HG03103 (cell line): ENCODE results near the gene STH.

Experiments
- ATAC-seq: cut with Tn5 transposase; IDR thresholded peaks from one replicate; pipeline ENCODE4 v1.9.1; 2021; ENCODE audit warnings: low read depth; ENCODE audit not compliant: unreplicated experiment

The STH gene

GRCh38 chr17:46025060-46025459 is 26.0 kb downstream of the STH start:
- no peak for ATAC-seq

DNA sequence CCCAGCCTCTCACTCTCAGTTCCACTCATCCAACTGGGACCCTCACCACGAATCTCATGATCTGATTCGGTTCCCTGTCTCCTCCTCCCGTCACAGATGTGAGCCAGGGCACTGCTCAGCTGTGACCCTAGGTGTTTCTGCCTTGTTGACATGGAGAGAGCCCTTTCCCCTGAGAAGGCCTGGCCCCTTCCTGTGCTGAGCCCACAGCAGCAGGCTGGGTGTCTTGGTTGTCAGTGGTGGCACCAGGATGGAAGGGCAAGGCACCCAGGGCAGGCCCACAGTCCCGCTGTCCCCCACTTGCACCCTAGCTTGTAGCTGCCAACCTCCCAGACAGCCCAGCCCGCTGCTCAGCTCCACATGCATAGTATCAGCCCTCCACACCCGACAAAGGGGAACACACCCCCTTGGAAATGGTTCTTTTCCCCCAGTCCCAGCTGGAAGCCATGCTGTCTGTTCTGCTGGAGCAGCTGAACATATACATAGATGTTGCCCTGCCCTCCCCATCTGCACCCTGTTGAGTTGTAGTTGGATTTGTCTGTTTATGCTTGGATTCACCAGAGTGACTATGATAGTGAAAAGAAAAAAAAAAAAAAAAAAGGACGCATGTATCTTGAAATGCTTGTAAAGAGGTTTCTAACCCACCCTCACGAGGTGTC is 26.6 kb downstream of the STH start:
- ATAC-seq: no peak

DNA sequence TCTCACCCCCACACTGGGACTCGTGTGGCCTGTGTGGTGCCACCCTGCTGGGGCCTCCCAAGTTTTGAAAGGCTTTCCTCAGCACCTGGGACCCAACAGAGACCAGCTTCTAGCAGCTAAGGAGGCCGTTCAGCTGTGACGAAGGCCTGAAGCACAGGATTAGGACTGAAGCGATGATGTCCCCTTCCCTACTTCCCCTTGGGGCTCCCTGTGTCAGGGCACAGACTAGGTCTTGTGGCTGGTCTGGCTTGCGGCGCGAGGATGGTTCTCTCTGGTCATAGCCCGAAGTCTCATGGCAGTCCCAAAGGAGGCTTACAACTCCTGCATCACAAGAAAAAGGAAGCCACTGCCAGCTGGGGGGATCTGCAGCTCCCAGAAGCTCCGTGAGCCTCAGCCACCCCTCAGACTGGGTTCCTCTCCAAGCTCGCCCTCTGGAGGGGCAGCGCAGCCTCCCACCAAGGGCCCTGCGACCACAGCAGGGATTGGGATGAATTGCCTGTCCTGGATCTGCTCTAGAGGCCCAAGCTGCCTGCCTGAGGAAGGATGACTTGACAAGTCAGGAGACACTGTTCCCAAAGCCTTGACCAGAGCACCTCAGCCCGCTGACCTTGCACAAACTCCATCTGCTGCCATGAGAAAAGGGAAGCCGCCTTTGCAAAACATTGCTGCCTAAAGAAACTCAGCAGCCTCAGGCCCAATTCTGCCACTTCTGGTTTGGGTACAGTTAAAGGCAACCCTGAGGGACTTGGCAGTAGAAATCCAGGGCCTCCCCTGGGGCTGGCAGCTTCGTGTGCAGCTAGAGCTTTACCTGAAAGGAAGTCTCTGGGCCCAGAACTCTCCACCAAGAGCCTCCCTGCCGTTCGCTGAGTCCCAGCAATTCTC is 27.4 kb downstream of the STH start:
- no peak for ATAC-seq

DNA sequence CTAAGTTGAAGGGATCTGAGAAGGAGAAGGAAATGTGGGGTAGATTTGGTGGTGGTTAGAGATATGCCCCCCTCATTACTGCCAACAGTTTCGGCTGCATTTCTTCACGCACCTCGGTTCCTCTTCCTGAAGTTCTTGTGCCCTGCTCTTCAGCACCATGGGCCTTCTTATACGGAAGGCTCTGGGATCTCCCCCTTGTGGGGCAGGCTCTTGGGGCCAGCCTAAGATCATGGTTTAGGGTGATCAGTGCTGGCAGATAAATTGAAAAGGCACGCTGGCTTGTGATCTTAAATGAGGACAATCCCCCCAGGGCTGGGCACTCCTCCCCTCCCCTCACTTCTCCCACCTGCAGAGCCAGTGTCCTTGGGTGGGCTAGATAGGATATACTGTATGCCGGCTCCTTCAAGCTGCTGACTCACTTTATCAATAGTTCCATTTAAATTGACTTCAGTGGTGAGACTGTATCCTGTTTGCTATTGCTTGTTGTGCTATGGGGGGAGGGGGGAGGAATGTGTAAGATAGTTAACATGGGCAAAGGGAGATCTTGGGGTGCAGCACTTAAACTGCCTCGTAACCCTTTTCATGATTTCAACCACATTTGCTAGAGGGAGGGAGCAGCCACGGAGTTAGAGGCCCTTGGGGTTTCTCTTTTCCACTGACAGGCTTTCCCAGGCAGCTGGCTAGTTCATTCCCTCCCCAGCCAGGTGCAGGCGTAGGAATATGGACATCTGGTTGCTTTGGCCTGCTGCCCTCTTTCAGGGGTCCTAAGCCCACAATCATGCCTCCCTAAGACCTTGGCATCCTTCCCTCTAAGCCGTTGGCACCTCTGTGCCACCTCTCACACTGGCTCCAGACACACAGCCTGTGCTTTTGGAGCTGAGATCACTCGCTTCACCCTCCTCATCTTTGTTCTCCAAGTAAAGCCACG is 28.3 kb downstream of the STH start:
- ATAC-seq: no peak

GRCh38 chr17:46027976-46028325 is 28.9 kb downstream of the STH start:
- no peak for ATAC-seq

GRCh38 chr17:46028374-46028773 is 29.3 kb downstream of the STH start:
- no peak for ATAC-seq

- ATAC-seq: no peak
These were observed 30.0 kb downstream of the STH start for GRCh38 chr17:46028981-46029565.

DNA sequence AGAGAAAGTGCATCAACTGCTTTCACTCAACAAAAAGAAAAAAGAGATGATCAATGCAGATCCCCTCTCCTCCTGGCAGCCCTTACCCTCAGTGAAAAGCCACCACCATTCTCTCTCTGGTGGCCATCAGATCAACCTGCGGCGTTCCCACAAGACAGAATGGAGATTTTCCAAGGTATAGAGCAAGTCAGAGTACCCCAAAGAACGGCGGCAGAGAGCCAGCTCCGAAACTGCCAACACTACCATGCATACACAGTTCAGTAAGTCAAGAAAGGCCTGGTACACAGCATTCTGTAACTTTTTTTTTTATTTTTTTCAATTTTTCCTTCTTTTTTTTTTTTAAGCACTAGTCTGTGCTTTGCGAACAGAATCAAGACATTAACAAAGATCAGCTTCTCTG is 30.6 kb downstream of the STH start:
- no peak for ATAC-seq

DNA sequence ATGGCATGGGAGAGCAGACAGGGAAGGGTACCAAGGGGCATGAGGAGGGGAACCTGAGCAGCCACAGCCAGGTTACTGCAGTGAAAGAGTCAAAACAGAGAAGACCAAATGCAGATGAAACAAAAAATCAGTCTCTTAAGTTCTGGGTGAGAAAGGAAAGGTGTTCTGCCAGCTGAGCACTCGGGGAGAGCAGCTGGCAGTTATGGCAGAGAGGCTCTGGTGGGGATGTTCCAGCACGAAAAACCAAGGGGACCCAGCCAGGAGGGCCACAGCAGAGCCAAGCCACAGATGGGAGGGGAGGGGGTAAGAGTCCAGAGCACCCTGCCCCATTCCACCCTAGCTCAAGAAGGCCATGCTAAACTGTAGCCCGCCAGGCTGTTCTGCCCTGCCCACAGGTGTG is 31.7 kb downstream of the STH start:
- no peak for ATAC-seq

DNA sequence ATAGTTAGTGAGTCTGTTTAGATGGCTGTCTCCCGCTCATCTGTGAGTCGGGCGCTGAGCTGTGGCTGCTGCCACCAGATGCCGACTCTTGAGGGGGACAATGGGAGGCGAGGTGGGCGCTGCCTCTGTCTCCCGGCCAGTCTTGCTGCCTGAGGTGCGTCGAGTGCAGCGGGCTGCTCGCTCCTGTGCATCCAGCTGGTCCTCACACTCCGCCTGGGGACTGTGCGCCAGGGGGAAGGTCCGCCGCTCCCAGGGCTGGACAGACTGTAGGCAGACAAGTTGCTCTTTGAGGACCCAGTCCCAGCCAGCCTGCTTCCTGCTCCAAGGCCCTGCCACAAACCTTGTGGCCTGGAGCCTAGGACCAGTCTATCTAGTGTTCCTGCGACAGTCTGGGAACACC is 32.4 kb downstream of the STH start:
- no peak for ATAC-seq

- no peak for ATAC-seq
These were observed 32.9 kb downstream of the STH start for GRCh38 chr17:46031920-46032319.

DNA sequence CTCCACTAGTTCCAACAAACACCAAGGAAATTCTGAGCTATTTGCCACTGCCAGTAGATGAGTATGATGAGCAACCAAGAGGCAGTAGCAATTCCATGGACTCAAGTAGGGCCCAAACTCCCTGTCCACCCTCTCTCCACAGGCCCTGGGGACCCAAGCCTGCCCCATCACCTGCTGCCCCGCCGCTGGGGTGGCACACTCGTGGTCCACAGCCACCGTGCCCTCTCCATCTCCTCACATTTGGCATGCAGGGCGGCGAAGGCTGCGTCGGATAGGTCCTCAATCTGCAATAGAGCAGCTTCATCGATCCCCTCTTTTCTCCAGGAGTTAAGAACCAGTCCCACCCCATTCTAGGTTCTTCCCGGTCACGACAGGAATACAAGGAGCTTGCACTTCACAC is 33.9 kb downstream of the STH start:
- no peak for ATAC-seq

- ATAC-seq: no peak
These were observed 34.3 kb downstream of the STH start for GRCh38 chr17:46033392-46033791.

- no peak for ATAC-seq
These were observed 36.2 kb downstream of the STH start for GRCh38 chr17:46035112-46035818.

- ATAC-seq: no peak
These were observed 37.4 kb downstream of the STH start for GRCh38 chr17:46036491-46036890.

DNA sequence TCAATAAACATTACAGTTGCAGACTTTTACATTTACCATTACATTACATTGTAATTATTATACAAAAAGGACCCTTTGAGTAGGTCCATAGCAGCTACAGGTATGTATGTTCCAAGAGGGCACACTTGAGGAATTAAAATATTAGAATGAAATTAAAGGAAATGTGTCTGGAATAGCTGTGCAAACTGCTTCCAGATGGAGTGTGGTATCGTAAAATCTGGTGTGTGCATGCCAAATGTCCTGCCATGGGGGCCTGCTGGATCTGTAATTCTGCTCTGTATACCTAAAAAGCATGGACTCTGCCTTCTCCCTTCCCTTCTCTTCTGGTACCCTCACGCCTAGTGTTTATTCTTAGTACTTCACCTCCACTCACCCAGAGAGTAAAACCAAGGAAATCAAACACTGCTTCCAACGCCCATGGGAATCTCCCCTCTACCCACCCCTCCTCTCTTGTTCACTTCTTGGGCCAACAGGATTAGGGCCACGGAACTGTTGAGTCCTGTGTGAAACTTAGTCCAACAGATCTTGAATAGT is 38.7 kb downstream of the STH start:
- no peak for ATAC-seq

GRCh38 chr17:46038414-46038813 is 39.4 kb downstream of the STH start:
- ATAC-seq: no peak

- ATAC-seq: no peak
These were observed 39.9 kb downstream of the STH start for GRCh38 chr17:46038937-46039336.

DNA sequence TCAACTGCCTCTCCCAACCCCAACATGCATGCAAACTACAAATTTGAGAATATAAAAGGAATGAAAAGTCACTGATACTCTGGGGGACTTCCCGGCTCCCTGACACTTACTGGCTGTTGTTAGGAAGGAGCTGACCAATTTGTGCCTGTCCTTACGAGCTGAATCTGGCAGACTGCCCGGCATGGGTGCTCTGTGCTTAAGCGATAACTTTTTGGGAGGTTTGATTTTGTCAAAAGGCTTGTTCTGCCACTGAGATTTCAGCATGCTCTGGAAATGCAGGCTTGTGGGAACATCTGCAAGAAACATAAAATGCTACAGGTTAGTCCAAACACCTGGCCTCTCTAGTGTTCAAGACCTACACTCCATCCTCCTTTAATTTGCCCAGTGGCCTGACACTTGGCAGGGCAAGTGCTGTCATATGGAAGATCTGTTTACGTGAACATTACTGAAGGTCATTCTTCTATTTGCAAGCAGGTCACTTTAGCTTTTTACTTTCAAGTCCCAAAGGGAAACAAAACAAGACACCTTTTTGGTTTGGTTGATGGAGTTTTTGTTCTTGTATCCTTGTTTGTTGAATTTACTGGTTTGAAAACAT is 40.6 kb downstream of the STH start:
- no peak for ATAC-seq

- ATAC-seq: no peak
These were observed 43.2 kb downstream of the STH start for GRCh38 chr17:46042246-46042645.
